NCI-H1930 (cell line): ENCODE data around the gene GMPR.

Experiments
- DNase-seq, 2 experiments: peaks; one replicate each; lab custom pipeline; 2025; lab: John Stamatoyannopoulos, UW

GMPR gene

DNA sequence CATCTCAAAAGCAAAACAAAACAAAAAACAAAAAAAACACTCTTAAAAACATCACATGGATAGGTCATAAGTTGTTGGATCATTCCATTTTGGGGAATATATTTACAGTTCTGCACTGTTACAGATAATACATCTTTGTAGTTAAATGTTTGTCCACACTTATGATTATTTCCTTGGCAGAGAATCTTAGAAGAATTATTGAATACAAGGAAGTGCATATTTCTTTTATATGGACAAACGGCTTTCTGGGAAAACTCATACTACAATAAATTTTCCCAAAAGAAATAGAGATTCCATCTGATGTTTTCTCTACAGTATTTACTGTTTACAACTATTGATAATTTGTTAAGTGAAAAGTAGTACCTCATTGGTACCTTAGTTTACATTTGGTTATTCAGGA is 33.8 kb downstream of the GMPR start:
- DNase-seq, result no peak

DNA sequence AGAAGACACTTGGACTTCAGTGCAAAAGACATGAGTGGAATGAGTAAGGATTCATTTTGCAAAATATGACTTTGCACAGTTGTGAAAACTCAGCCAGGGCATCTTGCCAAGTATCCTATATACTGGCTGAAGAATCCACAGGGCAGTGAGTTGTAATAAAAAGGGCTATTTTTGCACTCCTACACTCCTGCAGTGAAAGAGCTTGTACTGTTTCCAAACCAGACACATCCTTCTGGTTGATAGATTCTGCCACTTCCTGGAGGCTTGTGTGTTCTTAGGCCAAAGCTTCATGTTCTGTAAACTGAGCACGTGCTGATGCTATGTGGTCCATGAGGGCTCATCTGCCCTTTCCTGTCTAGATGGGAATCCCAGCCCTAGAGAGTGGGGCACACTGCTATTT is 34.9 kb downstream of the GMPR start:
- no peak for DNase-seq

DNA sequence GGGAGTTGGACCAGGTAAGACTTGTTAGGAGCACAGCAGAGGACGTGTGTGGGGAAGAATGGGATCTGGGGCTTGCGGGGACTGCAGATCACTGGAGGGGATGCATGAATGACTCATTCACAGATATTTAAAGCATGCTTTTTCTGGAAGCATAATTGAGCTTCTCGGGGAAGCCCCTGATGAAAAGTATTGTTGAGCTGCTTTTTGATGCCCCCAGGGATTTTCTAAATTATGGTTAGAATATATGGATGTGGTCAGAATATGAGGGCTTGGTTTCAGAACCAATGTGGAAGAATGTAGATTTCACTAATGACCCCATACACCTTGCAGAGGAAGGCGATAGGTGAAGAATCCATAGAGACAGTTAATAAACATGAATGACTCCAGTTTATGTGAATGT is 36.1 kb downstream of the GMPR start:
- no peak for DNase-seq

DNA sequence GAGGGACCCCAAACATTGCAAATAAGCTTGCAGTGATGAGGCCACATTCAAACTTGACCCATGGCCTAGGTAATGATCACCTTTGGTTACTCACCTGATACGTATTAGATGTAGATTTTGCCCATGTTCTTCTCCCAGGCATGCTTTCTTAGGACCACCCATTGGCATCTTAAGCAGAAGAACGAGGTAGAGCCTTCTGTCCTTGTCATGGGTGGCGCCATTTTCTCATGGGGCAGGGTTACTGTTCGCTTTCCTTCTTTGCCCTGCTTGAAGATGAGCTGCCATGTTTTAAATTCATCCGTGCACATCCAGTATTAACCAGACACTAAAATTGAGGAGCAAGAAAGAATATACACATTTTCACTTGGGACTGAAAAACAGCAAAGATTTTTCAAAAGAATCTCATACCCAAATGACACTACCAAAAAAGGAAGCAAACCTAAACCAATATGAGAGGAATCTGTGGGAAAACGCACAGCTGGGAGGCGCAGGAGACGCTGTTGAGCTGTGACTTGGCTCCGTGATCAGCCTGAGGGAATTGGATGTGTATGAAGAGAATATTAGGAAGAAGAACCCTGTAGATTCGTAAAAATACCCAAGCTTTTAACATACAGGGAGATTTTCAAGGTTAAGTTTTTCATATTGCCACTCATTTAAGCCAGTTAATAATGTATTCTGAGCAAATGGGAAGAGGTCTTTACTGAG is 36.6 kb downstream of the GMPR start:
- no peak for DNase-seq

DNA sequence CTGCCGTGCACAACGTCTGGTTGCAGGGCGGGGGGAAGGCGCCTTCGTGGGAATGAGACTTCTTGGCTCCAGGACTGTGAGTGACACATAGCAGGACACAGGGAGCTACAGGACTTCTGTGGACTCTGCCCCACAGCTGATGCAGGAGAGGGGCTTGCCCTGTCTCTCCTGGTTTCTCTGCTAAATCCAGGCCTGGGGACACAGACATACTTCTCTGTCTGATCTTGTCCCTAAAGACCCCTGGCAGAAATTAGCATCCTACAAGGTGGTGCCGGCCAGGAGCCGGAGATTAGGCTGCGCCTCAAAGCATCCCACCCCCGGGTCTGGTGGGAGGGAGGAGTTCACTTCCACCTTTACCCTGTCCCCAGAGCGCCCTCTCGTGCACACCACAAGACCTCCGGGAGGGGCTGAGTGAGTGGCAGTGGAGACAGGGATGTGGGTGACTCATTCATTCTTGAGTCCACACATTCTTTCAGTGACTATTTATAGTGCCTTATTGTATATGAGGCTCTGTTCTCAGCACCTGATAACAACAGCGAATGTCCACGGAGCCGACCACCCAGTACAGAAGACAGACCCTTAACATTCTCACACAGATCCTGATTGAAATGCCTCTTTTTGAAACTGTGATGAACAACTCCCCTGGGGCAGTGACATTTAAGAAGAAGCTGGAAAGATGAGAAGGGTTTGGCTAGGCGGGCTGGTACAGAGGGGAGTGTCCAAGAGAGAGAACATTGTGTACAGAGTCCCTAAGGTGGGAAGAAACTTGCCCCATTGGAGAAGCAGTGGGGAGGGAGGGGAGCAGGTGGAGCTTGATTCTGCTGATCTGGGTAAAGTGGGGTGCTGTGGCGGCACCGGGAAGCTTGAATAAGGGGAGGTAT is 39.0 kb downstream of the GMPR start:
- no peak for DNase-seq

DNA sequence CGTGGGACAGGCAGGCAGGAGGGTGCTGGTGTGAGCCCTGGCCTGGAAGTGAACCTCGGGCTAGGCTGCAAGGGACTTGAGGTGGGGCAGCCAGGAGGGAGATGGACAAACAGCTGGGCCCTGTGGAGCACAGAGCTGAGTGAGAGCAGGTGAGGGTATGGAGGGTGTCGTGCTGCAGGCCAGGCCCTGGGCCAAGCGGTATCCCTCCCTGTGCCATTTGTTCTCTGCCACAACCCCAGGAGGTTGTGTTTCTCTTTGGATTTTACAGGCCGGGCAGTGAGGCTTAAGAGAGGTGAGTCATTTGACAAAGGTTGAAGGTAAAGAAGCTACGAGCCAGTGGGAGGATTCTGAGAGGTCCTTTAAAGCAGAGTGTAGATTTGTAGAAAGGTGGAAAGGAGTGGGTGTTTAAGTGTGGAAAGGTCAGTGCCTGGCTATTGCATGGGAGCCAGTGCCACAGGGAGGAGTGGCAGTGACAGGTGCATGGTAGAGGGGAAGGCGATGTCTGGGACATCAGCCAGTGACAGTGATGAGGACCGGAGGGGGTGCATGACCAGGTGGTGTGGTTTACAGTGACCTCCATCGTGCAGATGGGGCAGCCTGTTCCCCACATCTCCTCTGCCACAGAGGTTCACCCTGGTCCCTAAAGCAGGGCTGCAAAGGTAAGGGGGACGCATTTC is 39.8 kb downstream of the GMPR start:
- no peak for DNase-seq

DNA sequence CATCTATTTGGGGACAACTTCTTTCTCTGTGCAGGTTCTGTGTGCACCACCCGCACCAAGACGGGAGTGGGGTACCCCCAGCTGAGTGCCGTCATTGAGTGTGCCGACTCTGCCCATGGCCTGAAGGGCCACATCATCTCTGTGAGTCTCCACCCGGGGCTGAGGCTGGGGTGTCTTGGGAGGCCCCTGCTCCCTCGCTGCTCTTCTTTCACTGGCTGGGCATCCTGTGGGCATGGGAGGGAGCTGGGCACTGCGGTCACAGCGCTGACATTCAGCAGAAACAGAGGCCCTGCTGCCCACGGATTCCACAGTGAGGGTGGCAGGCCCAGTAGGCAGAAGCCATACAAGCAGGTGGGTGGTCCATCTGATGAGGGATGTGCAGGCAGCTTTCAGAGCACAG is 40.4 kb downstream of the GMPR start:
- no peak for DNase-seq

DNA sequence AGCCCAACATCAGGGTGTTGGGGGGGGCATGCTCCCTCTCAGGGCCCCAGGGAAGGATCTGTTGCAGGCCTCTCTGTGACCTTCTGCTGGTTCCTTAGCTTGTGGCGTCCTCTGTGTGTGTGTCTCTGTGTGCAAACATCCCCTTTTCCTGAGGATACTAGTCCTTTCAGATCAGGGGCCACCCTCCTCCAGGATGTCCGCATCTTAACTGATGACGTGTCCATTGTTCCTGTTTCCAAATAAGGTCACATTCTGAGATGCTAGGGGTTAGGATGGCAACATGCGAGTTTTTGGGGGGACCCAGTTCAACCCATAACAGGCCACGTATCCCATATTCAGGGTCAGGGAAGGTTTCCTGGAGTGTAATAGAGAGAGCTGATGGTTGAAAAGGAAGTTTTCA is 40.9 kb downstream of the GMPR start:
- no peak for DNase-seq

DNA sequence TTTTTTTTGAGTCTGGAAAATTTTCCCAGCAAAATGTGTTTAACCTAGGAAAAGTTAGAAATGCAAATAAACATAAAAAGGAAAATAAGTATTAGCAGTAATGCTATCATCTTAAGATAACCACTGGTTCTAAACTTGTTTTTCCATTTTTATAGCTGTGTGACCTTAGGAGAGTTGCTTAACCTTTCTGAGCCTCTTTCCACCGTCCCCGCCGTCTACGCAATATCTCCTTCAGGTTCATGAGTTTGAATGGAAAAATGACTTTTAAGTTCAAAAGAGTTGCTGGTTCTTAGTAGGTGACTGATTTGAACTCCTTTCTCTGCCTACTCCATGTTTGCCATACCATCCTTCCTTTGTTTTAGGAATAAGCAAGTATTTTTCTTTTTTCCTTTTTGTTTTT is 44.0 kb downstream of the GMPR start:
- DNase-seq, result no peak

DNA sequence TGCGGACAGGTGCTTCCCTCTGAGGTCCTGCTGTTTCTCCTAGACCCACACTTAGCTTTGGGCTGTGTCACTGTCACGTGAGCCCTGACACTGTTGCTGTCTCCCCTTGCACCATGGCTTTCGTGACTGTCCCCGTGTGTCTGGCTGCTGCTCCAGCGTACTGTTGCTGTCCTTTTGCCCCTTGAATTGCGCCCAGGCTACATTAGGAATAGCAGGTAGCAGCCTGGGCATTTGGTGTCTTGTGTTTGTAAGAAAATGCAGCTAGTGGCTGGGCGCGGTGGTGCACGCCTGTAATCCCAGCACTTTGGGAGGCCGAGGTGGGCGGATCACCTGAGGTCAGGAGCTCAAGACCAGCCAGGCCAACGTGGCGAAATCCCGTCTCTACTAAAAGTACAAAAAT is 46.1 kb downstream of the GMPR start:
- DNase-seq, result no peak

DNA sequence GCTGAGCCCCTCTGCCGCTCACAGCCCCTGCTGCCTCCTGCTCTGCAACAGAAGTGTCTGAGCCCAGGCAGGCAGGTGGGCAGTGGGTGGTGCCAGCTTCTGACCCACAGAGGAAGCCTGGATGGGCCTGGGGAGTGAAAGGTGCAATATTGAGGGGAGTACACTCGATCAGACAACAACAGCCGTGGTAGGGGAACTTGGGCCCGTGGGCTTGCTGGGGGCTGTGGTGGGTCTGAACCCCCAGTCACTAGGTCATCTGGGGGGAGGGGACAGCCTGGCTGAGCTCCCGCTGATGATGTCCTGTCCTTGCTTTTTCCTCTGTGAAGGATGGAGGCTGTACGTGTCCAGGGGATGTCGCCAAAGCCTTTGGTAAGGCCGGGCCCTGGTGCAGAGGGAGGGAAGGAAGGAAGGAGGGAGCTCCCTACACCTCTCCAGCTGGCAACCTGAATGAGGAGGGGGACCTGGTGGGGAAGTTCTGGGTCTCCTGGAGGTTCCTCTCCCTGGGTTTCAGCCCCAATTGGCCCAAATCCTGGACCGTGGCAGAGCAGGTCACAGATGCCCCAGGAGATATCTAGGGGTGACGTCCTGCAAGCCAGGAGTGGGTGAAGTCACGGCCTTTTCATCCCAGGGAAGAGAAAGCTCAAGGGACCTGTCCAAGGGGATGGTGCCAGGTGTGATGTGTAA is 47.2 kb downstream of the GMPR start:
- no peak for DNase-seq

DNA sequence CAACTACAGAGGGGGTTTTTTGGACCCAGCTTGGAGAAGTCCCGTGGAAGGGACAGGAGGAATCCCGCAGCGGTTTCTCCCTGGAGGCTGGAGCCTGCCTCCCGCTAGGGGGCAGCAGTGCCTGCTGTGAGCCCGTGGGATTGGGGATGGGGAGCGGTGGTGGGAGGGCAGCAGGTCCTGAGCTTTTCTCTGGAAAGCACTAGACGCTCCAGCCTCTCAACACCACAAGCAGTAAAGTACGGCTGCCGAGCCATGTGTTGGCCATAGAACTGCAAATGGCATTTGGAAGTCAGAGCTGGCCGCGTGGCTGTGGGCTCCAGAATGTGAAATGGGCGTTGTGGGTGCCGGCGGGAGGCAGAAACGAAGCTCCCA is 47.8 kb downstream of the GMPR start:
- no peak for DNase-seq

DNA sequence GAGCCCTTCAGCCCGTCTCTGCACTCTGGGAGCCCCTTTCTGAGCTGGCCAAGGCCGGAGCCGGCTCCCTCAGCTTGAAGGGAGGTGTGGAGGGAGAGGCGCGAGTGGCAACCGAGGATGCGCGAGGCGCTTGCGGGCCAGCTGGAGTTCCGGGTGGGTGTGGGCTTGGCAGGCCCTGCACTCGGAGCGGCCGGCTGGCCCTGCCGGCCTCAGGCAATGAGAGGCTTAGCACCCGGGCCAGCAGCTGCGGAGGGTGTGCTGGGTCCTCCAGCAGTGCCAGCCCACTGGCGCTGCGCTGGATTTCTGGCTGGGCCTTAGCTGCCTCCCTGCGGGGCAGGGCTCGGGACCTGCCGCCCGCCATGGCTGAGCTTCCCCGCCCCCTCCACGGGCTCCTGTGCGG is 49.8 kb downstream of the GMPR start:
- DNase-seq, result no peak

DNA sequence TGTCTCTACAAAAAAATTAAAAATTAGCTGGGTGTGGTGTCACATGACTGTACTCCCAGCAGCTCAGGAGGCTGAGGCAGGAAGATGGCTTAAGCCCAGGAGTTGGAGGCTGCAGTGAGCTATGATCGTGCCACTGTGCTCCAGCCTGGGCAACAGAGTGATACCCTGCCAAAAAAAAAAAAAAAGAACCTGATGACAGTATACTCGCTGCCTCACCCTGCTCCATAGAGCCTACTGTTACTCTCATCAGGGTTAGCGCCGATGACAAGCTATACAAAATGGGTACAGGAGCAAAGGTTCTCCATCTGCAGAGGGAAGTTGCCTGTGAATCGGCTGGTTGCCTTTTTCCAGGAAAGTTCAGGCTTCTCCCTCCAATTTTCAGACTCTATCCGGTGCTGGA is 53.4 kb downstream of the GMPR start:
- DNase-seq, result no peak

DNA sequence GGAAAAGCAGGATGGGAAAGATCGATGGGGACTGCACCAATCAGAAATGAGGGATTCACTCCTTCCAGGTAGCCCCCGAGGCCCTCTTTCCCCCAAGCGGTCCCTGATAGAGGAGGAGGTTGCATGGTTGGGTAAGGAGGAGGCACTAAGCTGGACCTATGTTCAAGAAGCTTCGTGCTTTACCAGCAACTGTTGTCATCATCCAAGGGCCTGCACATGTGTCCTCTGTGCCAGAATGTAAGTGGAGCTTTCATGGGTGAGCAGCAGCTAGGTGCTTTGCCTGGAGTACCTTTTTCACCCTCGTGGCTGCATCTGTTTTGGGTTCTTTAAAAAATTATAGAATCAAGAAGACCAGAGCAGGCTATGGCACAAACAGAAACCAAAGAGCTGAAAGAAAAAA is 54.0 kb downstream of the GMPR start:
- no peak for DNase-seq

DNA sequence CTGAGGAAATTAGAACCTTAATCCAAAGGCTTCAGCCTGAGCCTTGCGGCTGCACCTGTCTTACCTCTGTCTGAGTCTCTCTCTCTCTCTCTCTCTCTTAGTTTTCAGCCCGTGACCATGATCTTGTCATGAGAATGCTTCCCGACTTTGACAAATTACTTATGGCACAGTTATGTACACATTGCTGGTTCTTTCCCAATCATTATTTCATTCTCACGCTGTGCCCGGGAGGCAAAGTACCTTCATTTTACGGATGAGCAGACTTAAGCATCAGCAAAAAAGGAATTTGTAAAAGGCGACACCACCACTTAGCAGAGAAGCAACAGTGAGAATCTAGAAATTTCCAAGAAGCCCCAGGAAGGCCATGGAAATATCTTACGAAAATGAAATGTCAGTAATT is 54.6 kb downstream of the GMPR start:
- no peak for DNase-seq

DNA sequence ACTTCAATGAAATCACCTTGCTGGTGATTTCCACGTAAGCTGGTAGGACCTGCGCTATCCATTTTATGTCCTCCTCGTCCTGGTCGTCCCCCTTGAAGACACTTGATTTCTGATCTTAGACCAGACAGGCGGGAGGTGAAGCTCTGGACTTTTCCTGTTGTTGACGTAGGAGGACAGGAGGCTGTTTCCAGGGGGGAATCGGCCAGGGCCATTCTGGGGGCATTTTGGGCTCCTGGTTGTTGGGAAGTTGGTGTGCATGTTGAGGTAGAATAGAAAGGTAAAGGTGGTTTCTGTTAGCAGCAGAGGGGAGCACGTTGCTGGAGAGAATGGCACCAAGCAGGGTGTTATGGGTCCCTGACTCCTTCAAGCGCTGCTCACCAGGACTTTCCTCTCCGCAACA is 56.0 kb downstream of the GMPR start:
- DNase-seq, result no peak

DNA sequence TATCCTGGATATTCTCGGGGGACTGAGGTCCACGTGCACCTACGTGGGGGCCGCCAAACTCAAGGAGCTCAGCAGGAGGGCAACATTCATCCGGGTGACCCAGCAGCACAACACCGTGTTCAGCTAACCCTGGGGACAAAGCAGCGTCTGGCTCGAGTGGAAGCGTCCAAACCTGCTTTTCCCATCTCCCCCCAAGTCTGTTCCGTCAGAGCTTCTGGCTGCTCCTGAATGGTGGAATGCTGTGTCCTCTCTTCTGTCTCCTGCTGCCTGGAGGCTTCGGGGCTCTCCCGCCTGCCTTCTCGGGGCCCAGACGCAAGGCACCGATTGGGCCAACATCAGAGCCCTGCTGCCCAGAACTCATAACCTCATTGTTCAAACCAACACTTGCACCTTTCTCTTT is 56.7 kb downstream of the GMPR start:
- DNase-seq, result no peak

DNA sequence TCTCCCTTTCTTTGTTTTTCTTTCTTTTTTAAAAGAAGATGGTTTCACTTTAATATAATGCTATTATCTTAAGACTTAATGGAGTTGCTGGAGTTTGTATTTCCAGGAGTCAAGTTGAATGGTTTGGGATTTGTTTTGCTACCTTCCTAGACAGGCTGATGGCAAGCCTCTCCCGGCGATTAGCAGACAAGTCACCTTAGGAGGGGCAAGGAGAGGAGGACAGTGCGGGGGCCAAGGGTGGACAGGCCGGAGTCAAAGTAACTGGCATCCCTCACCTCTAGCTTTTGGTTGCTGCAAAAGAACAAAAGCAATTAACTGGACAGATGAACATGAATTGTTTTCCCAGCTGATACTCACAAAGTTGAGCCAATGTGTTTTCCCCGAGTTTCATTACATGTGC is 57.1 kb downstream of the GMPR start:
- DNase-seq, result no peak

DNA sequence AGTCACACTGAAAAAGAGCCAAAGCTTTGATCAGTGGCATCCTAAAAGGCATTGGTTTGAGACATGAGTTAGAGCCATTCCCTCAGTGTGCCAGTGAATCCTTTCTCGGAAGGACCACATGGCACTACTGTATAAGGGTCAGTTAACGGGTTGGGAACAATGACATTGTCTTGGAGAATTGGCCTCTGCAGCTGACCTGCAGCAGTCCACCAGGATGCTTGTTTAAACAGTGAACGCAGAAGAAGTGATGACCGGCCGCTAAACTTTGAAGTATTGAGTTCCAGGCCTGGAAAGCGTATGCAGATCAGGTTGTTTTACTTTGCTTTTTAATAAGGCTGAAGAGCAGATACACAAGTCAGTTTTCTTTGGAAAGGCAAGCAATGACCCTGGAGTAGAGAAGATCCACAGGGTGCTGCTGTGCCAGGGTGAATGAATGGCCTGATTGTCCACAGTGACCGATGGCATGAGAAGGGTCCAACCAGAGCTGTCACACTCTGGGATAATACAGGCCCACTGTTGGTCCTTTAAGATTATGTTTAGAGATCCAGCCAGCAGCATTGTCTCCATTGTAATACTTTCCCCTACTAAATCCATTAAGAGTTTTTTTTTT is 57.8 kb downstream of the GMPR start:
- no peak for DNase-seq

DNA sequence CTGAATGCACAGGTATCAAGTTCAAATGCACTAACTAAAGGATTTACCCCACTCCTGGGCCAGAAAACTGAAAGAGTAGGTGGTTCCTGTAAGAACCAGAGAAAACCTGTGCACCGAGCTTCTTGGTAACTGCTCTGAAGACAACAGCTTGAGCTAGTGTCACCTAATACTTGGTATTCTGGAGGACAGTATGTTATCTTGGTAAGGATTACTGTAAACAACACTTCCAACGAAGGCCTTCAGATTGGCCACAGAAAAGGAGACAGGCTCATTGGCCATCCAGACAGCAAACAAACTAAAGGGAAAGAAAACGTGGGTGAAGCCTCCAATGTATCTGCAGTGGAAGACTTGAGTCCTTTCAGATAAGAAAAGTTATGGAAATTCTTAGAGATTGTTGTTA is 61.5 kb downstream of the GMPR start:
- no peak for DNase-seq

DNA sequence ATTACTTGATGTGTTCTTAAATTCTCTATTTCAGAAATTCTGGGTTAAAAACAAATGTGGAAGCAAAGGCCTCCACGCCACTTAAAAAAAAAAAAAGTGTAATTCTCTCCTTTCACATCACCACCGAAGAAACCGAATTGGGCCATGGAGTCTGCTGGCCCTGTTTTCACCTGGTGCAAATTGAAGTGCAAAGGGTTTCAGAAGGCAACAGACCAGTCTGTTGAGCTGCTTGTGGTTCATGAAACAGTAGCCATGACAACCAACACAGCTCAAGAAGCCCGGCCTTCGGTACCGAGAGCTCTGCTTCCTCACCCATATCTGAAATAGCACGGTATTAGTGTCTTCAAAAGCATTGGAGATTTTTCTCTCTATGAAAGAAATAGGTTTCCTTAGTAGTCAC is 63.1 kb downstream of the GMPR start:
- no peak for DNase-seq
